Suprapubic skin (tissue), 4 donors: ENCODE data around the gene NCKAP5.

Experiments used
- EP300 ChIP-seq: sonication (generic); formaldehyde crosslinking; IDR thresholded peaks from one replicate; pipeline ENCODE4 v1.6.1; 2017; ENCODE audit warnings: antibody characterized with exemption
- POLR2A ChIP-seq, 2 donors: fragments of 450-650 bp; IDR thresholded peaks; one replicate each; pipeline ENCODE4 v1.6.1; 2017; ENCODE audit warnings: antibody characterized with exemption in 2 of 2, mild to moderate bottlenecking in 2 of 2, moderate library complexity in 2 of 2
- POLR2AphosphoS5 ChIP-seq, 3 donors: sonication (generic); formaldehyde crosslinking; IDR thresholded peaks; one replicate each; pipeline ENCODE4 v1.6.1; 2017; ENCODE audit warnings: antibody characterized with exemption in 3 of 3
- TF ChIP-seq, protein P1 (sequence below), 2 donors: fragments of 200-600 bp in 1 of 2; fragments of 450-650 bp in 1 of 2; sonication (generic) in 1 of 2; IDR thresholded peaks; one replicate each; pipeline ENCODE4 v1.5.1; 2016 to 2019; ENCODE audit warnings: antibody characterized with exemption in 2 of 2, mild to moderate bottlenecking in 1 of 2, moderate library complexity in 1 of 2

DNA sequence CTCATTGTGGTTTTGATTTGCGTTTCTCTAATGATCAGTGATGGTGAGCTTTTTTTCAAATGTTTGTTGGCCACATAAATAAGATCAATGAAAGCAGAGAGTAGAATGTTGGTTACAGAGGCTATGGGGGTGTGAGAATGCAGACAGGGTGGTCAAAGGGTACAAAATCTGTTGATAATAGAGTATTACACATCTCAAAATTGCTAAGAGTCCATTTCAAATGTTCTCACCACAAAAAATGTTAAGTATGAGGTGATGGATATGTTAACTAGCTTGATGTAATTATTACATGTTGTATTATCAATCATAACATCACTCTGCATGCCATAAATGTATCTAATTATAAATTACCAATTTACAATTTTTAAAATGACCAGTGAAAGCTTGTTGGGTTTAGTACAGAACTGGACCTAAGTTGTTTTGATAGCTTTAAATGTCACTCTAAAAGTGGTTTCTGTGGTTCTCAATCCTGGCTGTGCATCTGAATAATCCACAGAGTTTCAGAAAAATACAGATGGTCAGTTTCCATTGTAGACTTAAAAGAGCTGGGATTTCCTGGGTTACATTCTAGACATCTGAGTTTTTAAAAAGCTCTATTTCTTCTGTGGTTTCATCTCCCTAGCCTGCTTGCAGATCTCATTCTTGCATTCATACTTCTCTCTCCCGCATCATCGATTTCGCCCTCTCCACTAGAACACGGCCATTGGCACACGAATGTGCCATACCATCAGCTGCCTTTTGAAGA, 612.2 kb downstream of the NCKAP5 start:
- TF ChIP-seq POLR2A (IDR thresholded peaks at IDR 0.05) (no peak), POLR2AphosphoS5 (IDR thresholded peaks at IDR 0.05) (no peak), EP300 (no peak)
- TF ChIP-seq, protein P1, sequence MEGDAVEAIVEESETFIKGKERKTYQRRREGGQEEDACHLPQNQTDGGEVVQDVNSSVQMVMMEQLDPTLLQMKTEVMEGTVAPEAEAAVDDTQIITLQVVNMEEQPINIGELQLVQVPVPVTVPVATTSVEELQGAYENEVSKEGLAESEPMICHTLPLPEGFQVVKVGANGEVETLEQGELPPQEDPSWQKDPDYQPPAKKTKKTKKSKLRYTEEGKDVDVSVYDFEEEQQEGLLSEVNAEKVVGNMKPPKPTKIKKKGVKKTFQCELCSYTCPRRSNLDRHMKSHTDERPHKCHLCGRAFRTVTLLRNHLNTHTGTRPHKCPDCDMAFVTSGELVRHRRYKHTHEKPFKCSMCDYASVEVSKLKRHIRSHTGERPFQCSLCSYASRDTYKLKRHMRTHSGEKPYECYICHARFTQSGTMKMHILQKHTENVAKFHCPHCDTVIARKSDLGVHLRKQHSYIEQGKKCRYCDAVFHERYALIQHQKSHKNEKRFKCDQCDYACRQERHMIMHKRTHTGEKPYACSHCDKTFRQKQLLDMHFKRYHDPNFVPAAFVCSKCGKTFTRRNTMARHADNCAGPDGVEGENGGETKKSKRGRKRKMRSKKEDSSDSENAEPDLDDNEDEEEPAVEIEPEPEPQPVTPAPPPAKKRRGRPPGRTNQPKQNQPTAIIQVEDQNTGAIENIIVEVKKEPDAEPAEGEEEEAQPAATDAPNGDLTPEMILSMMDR (IDR thresholded peaks at IDR 0.05), result no peak
